ENCODE measurements around the gene OOEP. TPM values are rescaled to one million over a fixed set of nuclear protein-coding genes. Genes with fewer than 3 reads are reported as not detected.

The OOEP gene
- total and polyA plus RNA-seq, 4 donors, result 0.16 to 0.98 (median 0.37) TPM; not detected in 1

DNA sequence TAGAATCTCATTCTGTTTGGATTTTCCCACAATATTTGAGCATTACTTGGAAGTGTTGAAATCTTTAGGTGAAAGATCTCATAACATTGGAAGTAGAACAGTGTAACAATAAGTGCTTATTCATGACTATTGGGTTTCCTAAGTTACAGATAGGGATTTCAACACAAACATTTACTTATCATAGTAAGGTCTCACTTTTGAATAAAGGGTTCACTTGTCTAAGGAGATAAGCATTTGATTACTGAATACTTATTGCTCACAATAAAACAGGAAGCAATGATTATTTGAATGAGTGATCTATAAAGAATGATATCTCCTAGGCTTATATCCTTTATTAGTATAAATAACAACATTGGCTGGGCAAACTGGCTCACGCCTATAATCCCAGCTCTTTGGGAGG, 39.7 kb upstream of the OOEP start:
- WGBS, 2 donors, result 77 to 80% methylated on average over 1 of the region's 1 CpG
- Histone ChIP-seq H3K4me3 (no peak overlapping the region), H3K9me3 (ENCODE audit: control insufficient read depth in 4 of 4, insufficient read depth in 3 of 4, low read length in 3 of 4) (no peaks in the 10 kb centered on the region), H3K4me1 (ENCODE audit: control insufficient read depth in 5 of 5, insufficient read depth in 5 of 5, low read length in 5 of 5) (no peaks in the 10 kb centered on the region), H3K9ac (ENCODE audit: insufficient read depth in 1 of 2, low read length in 2 of 2) (no peak overlapping the region), H3K27ac (ENCODE audit: low read depth in 1 of 2, low read length in 1 of 2) (no peak overlapping the region), H3K27me3 (ENCODE audit: control insufficient read depth in 3 of 3, insufficient read depth in 3 of 3, low read length in 2 of 3) (no peaks in the 10 kb centered on the region), H3K36me3 (ENCODE audit: control insufficient read depth in 4 of 4, insufficient read depth in 4 of 4, low read length in 4 of 4) (no peaks in the 10 kb centered on the region)
- ATAC-seq (ENCODE audit: insufficient read depth, low FRiP score), result no peak
- TF ChIP-seq, protein P1, sequence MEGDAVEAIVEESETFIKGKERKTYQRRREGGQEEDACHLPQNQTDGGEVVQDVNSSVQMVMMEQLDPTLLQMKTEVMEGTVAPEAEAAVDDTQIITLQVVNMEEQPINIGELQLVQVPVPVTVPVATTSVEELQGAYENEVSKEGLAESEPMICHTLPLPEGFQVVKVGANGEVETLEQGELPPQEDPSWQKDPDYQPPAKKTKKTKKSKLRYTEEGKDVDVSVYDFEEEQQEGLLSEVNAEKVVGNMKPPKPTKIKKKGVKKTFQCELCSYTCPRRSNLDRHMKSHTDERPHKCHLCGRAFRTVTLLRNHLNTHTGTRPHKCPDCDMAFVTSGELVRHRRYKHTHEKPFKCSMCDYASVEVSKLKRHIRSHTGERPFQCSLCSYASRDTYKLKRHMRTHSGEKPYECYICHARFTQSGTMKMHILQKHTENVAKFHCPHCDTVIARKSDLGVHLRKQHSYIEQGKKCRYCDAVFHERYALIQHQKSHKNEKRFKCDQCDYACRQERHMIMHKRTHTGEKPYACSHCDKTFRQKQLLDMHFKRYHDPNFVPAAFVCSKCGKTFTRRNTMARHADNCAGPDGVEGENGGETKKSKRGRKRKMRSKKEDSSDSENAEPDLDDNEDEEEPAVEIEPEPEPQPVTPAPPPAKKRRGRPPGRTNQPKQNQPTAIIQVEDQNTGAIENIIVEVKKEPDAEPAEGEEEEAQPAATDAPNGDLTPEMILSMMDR (IDR thresholded peaks at IDR 0.05; ENCODE audit: control extremely low read depth, extremely low read depth), result no peak
- no peak for DNase-seq

DNA sequence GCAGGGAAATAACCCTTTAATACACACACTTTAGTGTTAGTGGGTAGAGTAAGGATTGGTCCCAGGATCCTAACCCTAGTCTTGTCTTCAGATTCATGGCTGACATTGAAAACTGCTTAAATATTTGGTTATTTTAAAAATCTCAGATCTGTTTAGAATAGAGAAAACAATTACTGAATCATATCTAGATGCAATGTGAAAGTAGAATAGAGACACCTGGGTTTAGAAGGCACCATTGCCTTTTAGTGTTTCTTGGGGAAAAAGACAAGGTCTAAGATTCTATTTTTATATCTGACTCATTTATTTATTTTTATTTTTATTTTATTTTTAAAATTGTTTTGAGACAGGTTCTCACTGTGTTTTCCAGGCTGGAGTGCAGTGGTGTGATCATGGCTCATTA, 31.0 kb upstream of the OOEP start:
- ATAC-seq (ENCODE audit: insufficient read depth, low FRiP score), result no peak
- Histone ChIP-seq H3K27ac (ENCODE audit: low read depth in 1 of 2, low read length in 1 of 2) (no peak overlapping the region), H3K36me3 (ENCODE audit: control insufficient read depth in 4 of 4, insufficient read depth in 4 of 4, low read length in 4 of 4) (no peaks in the 10 kb centered on the region), H3K27me3 (ENCODE audit: control insufficient read depth in 3 of 3, insufficient read depth in 3 of 3, low read length in 2 of 3) (no peaks in the 10 kb centered on the region), H3K9me3 (ENCODE audit: control insufficient read depth in 4 of 4, insufficient read depth in 3 of 4, low read length in 3 of 4) (no peaks in the 10 kb centered on the region), H3K4me1 (ENCODE audit: control insufficient read depth in 5 of 5, insufficient read depth in 5 of 5, low read length in 5 of 5) (no peaks in the 10 kb centered on the region), H3K4me3 (no peak overlapping the region), H3K9ac (ENCODE audit: insufficient read depth in 1 of 2, low read length in 2 of 2) (no peak overlapping the region)
- DNase-seq, result no peak
- TF ChIP-seq, protein P1 (IDR thresholded peaks at IDR 0.05; ENCODE audit: control extremely low read depth, extremely low read depth), result no peak

DNA sequence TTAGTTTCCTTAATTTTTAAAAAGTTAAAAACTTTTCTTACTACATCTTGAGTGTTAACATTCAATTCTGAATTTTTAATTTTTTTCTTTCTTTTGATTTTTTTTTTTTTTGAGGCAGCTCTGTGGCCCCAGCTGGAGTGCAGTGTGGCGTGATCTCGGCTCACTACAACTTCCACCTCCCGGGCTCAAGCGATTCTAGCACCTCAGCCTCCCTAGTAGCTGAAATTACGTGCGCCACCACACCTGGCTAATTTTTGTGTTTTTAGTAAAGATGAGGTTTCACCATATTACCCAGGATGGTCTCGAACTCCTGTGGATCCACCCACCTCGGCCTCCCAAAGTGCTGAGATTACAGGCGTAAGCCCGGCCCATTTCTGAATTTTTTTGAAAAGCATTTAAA, 26.2 kb upstream of the OOEP start:
- WGBS, 2 donors, result 97 to 98% methylated on average over 10 of the region's 10 CpGs
- Histone ChIP-seq H3K4me1 (ENCODE audit: control insufficient read depth in 5 of 5, insufficient read depth in 5 of 5, low read length in 5 of 5) (no peaks in the 10 kb centered on the region), H3K27ac (ENCODE audit: low read depth in 1 of 2, low read length in 1 of 2) (no peak overlapping the region), H3K9ac (ENCODE audit: insufficient read depth in 1 of 2, low read length in 2 of 2) (no peak overlapping the region), H3K9me3 (ENCODE audit: control insufficient read depth in 4 of 4, insufficient read depth in 3 of 4, low read length in 3 of 4) (no peaks in the 10 kb centered on the region), H3K4me3 (no peak overlapping the region), H3K27me3 (ENCODE audit: control insufficient read depth in 3 of 3, insufficient read depth in 3 of 3, low read length in 2 of 3) (no peaks in the 10 kb centered on the region), H3K36me3 (ENCODE audit: control insufficient read depth in 4 of 4, insufficient read depth in 4 of 4, low read length in 4 of 4) (no peaks in the 10 kb centered on the region)
- TF ChIP-seq, protein P1 (IDR thresholded peaks at IDR 0.05; ENCODE audit: control extremely low read depth, extremely low read depth), result no peak
- ATAC-seq (ENCODE audit: insufficient read depth, low FRiP score) (no peak), DNase-seq (no peak)

Data from lung (tissue), 12 donors.